ENCODE data around the gene AP2B1.
"Not testable (repeated sequence)": the region's sequence is repeated elsewhere in the genome, so short reads cannot be mapped to it uniquely, and the experiment has no call there.

AP2B1 gene

GRCh38 chr17:35684055-35684802, 97.1 kb downstream of the AP2B1 start:
- Mint-ChIP-seq H3K9me3 (ENCODE audit: low read depth) (no peaks in the 10 kb centered on the region), H3K36me3 (peaks cover 26% of the 10 kb centered on the region), H3K4me3 (no peak overlapping the region), H3K4me1 (ENCODE audit: low read depth) (peaks cover 3% of the 10 kb centered on the region), H3K27ac (no peak overlapping the region), H3K27me3 (no peaks in the 10 kb centered on the region)

- Mint-ChIP-seq H3K27ac (no peak overlapping the region), H3K4me1 (ENCODE audit: low read depth) (no peaks in the 10 kb centered on the region), H3K36me3 (peaks cover 28% of the 10 kb centered on the region), H3K27me3 (no peaks in the 10 kb centered on the region), H3K9me3 (ENCODE audit: low read depth) (no peaks in the 10 kb centered on the region), H3K4me3 (no peak overlapping the region)
These were observed 105.5 kb downstream of the AP2B1 start for GRCh38 chr17:35692512-35693210.

GRCh38 chr17:35693662-35694061, 106.5 kb downstream of the AP2B1 start:
- H3K9me3 Mint-ChIP-seq (ENCODE audit: low read depth), result no peaks in the 10 kb centered on the region
- no peaks in the 10 kb centered on the region for H3K4me1 Mint-ChIP-seq (ENCODE audit: low read depth)
- H3K27ac Mint-ChIP-seq, result no peak overlapping the region
- no peak overlapping the region for H3K4me3 Mint-ChIP-seq
- no peaks in the 10 kb centered on the region for H3K27me3 Mint-ChIP-seq
- peaks cover 19% of the 10 kb centered on the region for H3K36me3 Mint-ChIP-seq

- H3K9me3 Mint-ChIP-seq (ENCODE audit: low read depth), result no peaks in the 10 kb centered on the region
- no peak overlapping the region for H3K27ac Mint-ChIP-seq
- H3K4me1 Mint-ChIP-seq (ENCODE audit: low read depth), result no peaks in the 10 kb centered on the region
- no peaks in the 10 kb centered on the region for H3K27me3 Mint-ChIP-seq
- H3K4me3 Mint-ChIP-seq, result no peak overlapping the region
- H3K36me3 Mint-ChIP-seq, result peaks cover 16% of the 10 kb centered on the region
These were observed 107.8 kb downstream of the AP2B1 start for GRCh38 chr17:35694906-35695305.

- Mint-ChIP-seq H3K9me3 (ENCODE audit: low read depth) (no peaks in the 10 kb centered on the region), H3K27ac (no peak overlapping the region), H3K27me3 (no peaks in the 10 kb centered on the region), H3K4me1 (ENCODE audit: low read depth) (no peaks in the 10 kb centered on the region), H3K4me3 (no peak overlapping the region), H3K36me3 (peaks cover 10% of the 10 kb centered on the region)
These were observed 108.5 kb downstream of the AP2B1 start for GRCh38 chr17:35695613-35696012.

GRCh38 chr17:35698800-35699199, 111.7 kb downstream of the AP2B1 start:
- Mint-ChIP-seq H3K27me3 (no peaks in the 10 kb centered on the region), H3K9me3 (ENCODE audit: low read depth) (peaks cover 3% of the 10 kb centered on the region), H3K36me3 (peaks cover 16% of the 10 kb centered on the region), H3K4me3 (no peak overlapping the region), H3K27ac (no peak overlapping the region), H3K4me1 (ENCODE audit: low read depth) (peaks cover 2% of the 10 kb centered on the region)

- peaks cover 4% of the 10 kb centered on the region for H3K4me1 Mint-ChIP-seq (ENCODE audit: low read depth)
- H3K9me3 Mint-ChIP-seq (ENCODE audit: low read depth), result peaks cover 3% of the 10 kb centered on the region
- H3K27ac Mint-ChIP-seq, result no peak overlapping the region
- peaks cover 15% of the 10 kb centered on the region for H3K36me3 Mint-ChIP-seq
- no peaks in the 10 kb centered on the region for H3K27me3 Mint-ChIP-seq
- H3K4me3 Mint-ChIP-seq, result no peak overlapping the region
These were observed 113.0 kb downstream of the AP2B1 start for GRCh38 chr17:35700150-35700549.

GRCh38 chr17:35701491-35701890, 114.4 kb downstream of the AP2B1 start:
- peaks cover 6% of the 10 kb centered on the region for H3K4me1 Mint-ChIP-seq (ENCODE audit: low read depth)
- H3K27ac Mint-ChIP-seq, result no peak overlapping the region
- no peak overlapping the region for H3K4me3 Mint-ChIP-seq
- peaks cover 3% of the 10 kb centered on the region for H3K9me3 Mint-ChIP-seq (ENCODE audit: low read depth)
- H3K27me3 Mint-ChIP-seq, result no peaks in the 10 kb centered on the region
- peaks cover 12% of the 10 kb centered on the region for H3K36me3 Mint-ChIP-seq

- not testable (repeated sequence) for H3K4me3 Mint-ChIP-seq; H3K9me3 Mint-ChIP-seq (ENCODE audit: low read depth); H3K36me3 Mint-ChIP-seq; H3K27ac Mint-ChIP-seq; H3K27me3 Mint-ChIP-seq
- peaks cover 17% of the 10 kb centered on the region for H3K4me1 Mint-ChIP-seq (ENCODE audit: low read depth)
These were observed 116.2 kb downstream of the AP2B1 start for GRCh38 chr17:35703308-35703707.

- Mint-ChIP-seq H3K4me3 (no peak overlapping the region), H3K27ac (no peak overlapping the region), H3K9me3 (ENCODE audit: low read depth) (peaks cover 3% of the 10 kb centered on the region), H3K4me1 (ENCODE audit: low read depth) (peaks cover 28% of the 10 kb centered on the region), H3K27me3 (no peaks in the 10 kb centered on the region), H3K36me3 (peaks cover 12% of the 10 kb centered on the region)
These were observed 118.1 kb downstream of the AP2B1 start for GRCh38 chr17:35705230-35705629.

- Mint-ChIP-seq H3K9me3 (ENCODE audit: low read depth) (peaks cover 3% of the 10 kb centered on the region), H3K4me3 (no peak overlapping the region), H3K36me3 (peaks cover 16% of the 10 kb centered on the region), H3K27ac (no peak overlapping the region), H3K27me3 (no peaks in the 10 kb centered on the region), H3K4me1 (ENCODE audit: low read depth) (peaks cover 28% of the 10 kb centered on the region)
These were observed 118.6 kb downstream of the AP2B1 start for GRCh38 chr17:35705705-35706104.

GRCh38 chr17:35708149-35708548, 121.0 kb downstream of the AP2B1 start:
- Mint-ChIP-seq H3K36me3 (peaks cover 12% of the 10 kb centered on the region), H3K4me1 (ENCODE audit: low read depth) (peaks cover 39% of the 10 kb centered on the region), H3K9me3 (ENCODE audit: low read depth) (no peaks in the 10 kb centered on the region), H3K4me3 (no peak overlapping the region), H3K27ac (no peak overlapping the region), H3K27me3 (no peaks in the 10 kb centered on the region)

- H3K27ac Mint-ChIP-seq, result no peak overlapping the region
These were observed 121.8 kb downstream of the AP2B1 start for GRCh38 chr17:35708951-35709350.

GRCh38 chr17:35709874-35710273, 122.8 kb downstream of the AP2B1 start:
- Mint-ChIP-seq H3K27ac (no peak overlapping the region), H3K27me3 (no peaks in the 10 kb centered on the region), H3K4me1 (ENCODE audit: low read depth) (peaks cover 34% of the 10 kb centered on the region), H3K9me3 (ENCODE audit: low read depth) (no peaks in the 10 kb centered on the region), H3K36me3 (peaks cover 10% of the 10 kb centered on the region), H3K4me3 (no peak overlapping the region)

More at GRCh38 chr17:35708951-35709350, 121.8 kb downstream of the AP2B1 start:
- Mint-ChIP-seq H3K4me3 (no peak overlapping the region), H3K27me3 (no peaks in the 10 kb centered on the region), H3K4me1 (ENCODE audit: low read depth) (peaks cover 36% of the 10 kb centered on the region), H3K9me3 (ENCODE audit: low read depth) (no peaks in the 10 kb centered on the region), H3K36me3 (peaks cover 11% of the 10 kb centered on the region)

GRCh38 chr17:35710950-35711349, 123.8 kb downstream of the AP2B1 start:
- Mint-ChIP-seq H3K36me3 (peaks cover 10% of the 10 kb centered on the region), H3K4me3 (no peak overlapping the region), H3K4me1 (ENCODE audit: low read depth) (peaks cover 34% of the 10 kb centered on the region), H3K27ac (no peak overlapping the region), H3K9me3 (ENCODE audit: low read depth) (no peaks in the 10 kb centered on the region), H3K27me3 (no peaks in the 10 kb centered on the region)
